ENCODE data around the gene PIGK.

GRCh38 chr1:77200806-77201205 is 18.4 kb downstream of the PIGK start:
- TF ChIP-seq POLR2A (IDR thresholded peaks at IDR 0.05) = no peak
- TF ChIP-seq, protein P1, sequence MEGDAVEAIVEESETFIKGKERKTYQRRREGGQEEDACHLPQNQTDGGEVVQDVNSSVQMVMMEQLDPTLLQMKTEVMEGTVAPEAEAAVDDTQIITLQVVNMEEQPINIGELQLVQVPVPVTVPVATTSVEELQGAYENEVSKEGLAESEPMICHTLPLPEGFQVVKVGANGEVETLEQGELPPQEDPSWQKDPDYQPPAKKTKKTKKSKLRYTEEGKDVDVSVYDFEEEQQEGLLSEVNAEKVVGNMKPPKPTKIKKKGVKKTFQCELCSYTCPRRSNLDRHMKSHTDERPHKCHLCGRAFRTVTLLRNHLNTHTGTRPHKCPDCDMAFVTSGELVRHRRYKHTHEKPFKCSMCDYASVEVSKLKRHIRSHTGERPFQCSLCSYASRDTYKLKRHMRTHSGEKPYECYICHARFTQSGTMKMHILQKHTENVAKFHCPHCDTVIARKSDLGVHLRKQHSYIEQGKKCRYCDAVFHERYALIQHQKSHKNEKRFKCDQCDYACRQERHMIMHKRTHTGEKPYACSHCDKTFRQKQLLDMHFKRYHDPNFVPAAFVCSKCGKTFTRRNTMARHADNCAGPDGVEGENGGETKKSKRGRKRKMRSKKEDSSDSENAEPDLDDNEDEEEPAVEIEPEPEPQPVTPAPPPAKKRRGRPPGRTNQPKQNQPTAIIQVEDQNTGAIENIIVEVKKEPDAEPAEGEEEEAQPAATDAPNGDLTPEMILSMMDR (IDR thresholded peaks at IDR 0.05) = no peak

Measured in tibial nerve (tissue), 3 donors.